HCT116 (cell line): ENCODE data around the gene ESR2. TPM values are rescaled to one million over a fixed set of nuclear protein-coding genes. Genes with fewer than 3 reads are reported as not detected.

Experiments
- ATAC-seq: fragments of 200-7000 bp; cut with Tn5 transposase; 2 replicates; pipeline ENCODE4 v1.9.1; 2020; ENCODE audit warnings: mild to moderate bottlenecking, moderate library complexity
- BruUV-seq: library from RNA; stranded (reverse); fragments of 400-500 nt; replicated peaks from 2 replicates; lab custom pipeline; 2021; lab: Mats Ljungman, UMichigan
- CTCF ChIA-PET: fragments of 300-600 bp; sonication (Branson Sonifier 250); formaldehyde crosslinking; loops from one replicate; lab custom pipeline; 2021; ENCODE audit warnings: antibody characterized with exemption; lab: Charles Lee
- POLR2A ChIA-PET: fragments of 300-600, 350-600 bp; sonication (Branson Sonifier 250); formaldehyde crosslinking; loops from one replicate; lab custom pipeline; 2021; ENCODE audit warnings: antibody characterized with exemption; lab: Charles Lee
- RAD21 ChIA-PET, 2 experiments: fragments of 300-600 bp; sonication (Branson Sonifier 250); formaldehyde crosslinking; loops; one replicate each; lab custom pipeline; 2023; ENCODE audit warnings: low total read pairs in 2 of 2; ENCODE audit not compliant: uncharacterized antibody in 2 of 2, unreplicated experiment in 2 of 2, low non-redundant PET in 1 of 2; lab: Charles Lee
- DNase-seq: peaks from one replicate; pipeline ENCODE4 v3.0.0-alpha.2; 2010; ENCODE audit warnings: low read depth, low spot score
- H2AFZ ChIP-seq: fragments of 200-600 bp; shearing (Covaris generic), sonication (generic); 2 replicates; pipeline ENCODE4 v1.6.1; 2017; ENCODE audit warnings: low read depth, mixed run types, mixed read lengths, antibody characterized with exemption, low read length; ENCODE audit not compliant: poor library complexity, severe bottlenecking
- H3K27ac ChIP-seq: 2 replicates; pipeline ENCODE4 v1.5.1; 2012; ENCODE audit warnings: low read depth, low read length
- H3K27me3 ChIP-seq: fragments of 200-600 bp; sonication (generic); 2 replicates; pipeline ENCODE4 v1.6.1; 2016; ENCODE audit warnings: mixed run types, low read length, mixed read lengths; ENCODE audit not compliant: insufficient read depth
- H3K36me3 ChIP-seq, 2 experiments: fragments of 200-500 bp in 1 of 2; fragments of 200-600 bp in 1 of 2; sonication (Bioruptor generic) in 1 of 2; sonication (generic) in 1 of 2; 2 replicates each; pipeline versions ENCODE4 v1.5.1 to v1.6.1; 2014 to 2016; ENCODE audit warnings: low read length in 2 of 2, inconsistent platforms in 1 of 2, mixed read lengths in 1 of 2, mixed run types in 1 of 2; ENCODE audit not compliant: insufficient read depth in 2 of 2, control insufficient read depth in 1 of 2
- H3K4me1 ChIP-seq, 2 experiments: fragments of 200-600 bp in 1 of 2; sonication (generic) in 1 of 2; 2 replicates each; pipeline versions ENCODE4 v1.5.1 to v1.6.1; 2012 to 2017; ENCODE audit warnings: low read length in 2 of 2, inconsistent platforms in 1 of 2, mild to moderate bottlenecking in 1 of 2, mixed read lengths in 1 of 2, mixed run types in 1 of 2, moderate library complexity in 1 of 2; ENCODE audit not compliant: insufficient read depth in 2 of 2, control insufficient read depth in 1 of 2
- H3K4me2 ChIP-seq: fragments of 200-600 bp; sonication (generic); 2 replicates; pipeline ENCODE4 v1.6.1; 2017; ENCODE audit warnings: mixed run types, low read length, mixed read lengths
- H3K4me3 ChIP-seq, 2 experiments: fragments of 200-600 bp in 1 of 2; sonication (generic) in 1 of 2; replicated peaks in 1 of 2; 2 replicates each; pipeline ENCODE4 v1.5.1; 2011 to 2016; ENCODE audit warnings: low read length in 2 of 2, control low read depth in 1 of 2, low read depth in 1 of 2, mild to moderate bottlenecking in 1 of 2, mixed read lengths in 1 of 2, mixed run types in 1 of 2
- H3K79me2 ChIP-seq: fragments of 200-600 bp; sonication (generic); 2 replicates; pipeline ENCODE4 v1.6.1; 2017; ENCODE audit warnings: mild to moderate bottlenecking, mixed run types, low read length, moderate library complexity, mixed read lengths; ENCODE audit not compliant: insufficient read depth
- H3K9ac ChIP-seq: fragments of 200-600 bp; sonication (generic); 2 replicates; pipeline ENCODE4 v1.6.1; 2016; ENCODE audit warnings: low read length, mixed read lengths
- H3K9me2 ChIP-seq: fragments of 200-600 bp; sonication (generic), shearing (Covaris generic); 2 replicates; pipeline ENCODE4 v1.6.1; 2017; ENCODE audit warnings: mixed run types, mild to moderate bottlenecking, moderate library complexity; ENCODE audit not compliant: insufficient read depth
- H3K9me3 ChIP-seq, 2 experiments: fragments of 200-500 bp in 1 of 2; fragments of 200-600 bp in 1 of 2; sonication (Bioruptor generic) in 1 of 2; sonication (generic) in 1 of 2; 2 replicates each; pipeline ENCODE4 v1.6.1; 2014 to 2017; ENCODE audit warnings: low read length in 2 of 2, mixed read lengths in 2 of 2, inconsistent platforms in 1 of 2, low read depth in 1 of 2, mild to moderate bottlenecking in 1 of 2, mixed run types in 1 of 2, moderate library complexity in 1 of 2; ENCODE audit not compliant: control insufficient read depth in 1 of 2, insufficient read depth in 1 of 2
- H4K20me1 ChIP-seq: fragments of 200-600 bp; sonication (generic), shearing (Covaris generic); 2 replicates; pipeline ENCODE4 v1.6.1; 2017; ENCODE audit warnings: mixed run types, mild to moderate bottlenecking, moderate library complexity; ENCODE audit not compliant: insufficient read depth
- CBX3 ChIP-seq: IDR thresholded peaks from 2 replicates; pipeline ENCODE4 v1.6.1; 2012; ENCODE audit warnings: low read depth
- CEBPB ChIP-seq: IDR thresholded peaks from 2 replicates; pipeline ENCODE4 v1.6.1; 2012; ENCODE audit warnings: low read depth
- EGR1 ChIP-seq: IDR thresholded peaks from 2 replicates; pipeline ENCODE4 v1.6.1; 2012; ENCODE audit warnings: low read depth
- ELF1 ChIP-seq: IDR thresholded peaks from 2 replicates; pipeline ENCODE4 v1.6.1; 2012; ENCODE audit warnings: low read depth, borderline replicate concordance
- EZH2 ChIP-seq: fragments of 200-600 bp; sonication (generic); IDR thresholded peaks from 2 replicates; pipeline ENCODE4 v1.6.1; 2017; ENCODE audit warnings: antibody characterized with exemption, mixed run types
- FOSL1 ChIP-seq: IDR thresholded peaks from 2 replicates; pipeline ENCODE4 v1.6.1; 2012; ENCODE audit warnings: low read depth
- JUND ChIP-seq: IDR thresholded peaks from 2 replicates; pipeline ENCODE4 v1.6.1; 2012
- POLR2A ChIP-seq: IDR thresholded peaks from 2 replicates; pipeline ENCODE4 v1.7.0; 2011; ENCODE audit warnings: borderline replicate concordance; ENCODE audit not compliant: insufficient read depth, insufficient read length; ENCODE audit errors: extremely low read depth
- POLR2AphosphoS5 ChIP-seq: IDR thresholded peaks from 2 replicates; pipeline ENCODE4 v1.6.1; 2011; ENCODE audit warnings: mild to moderate bottlenecking, low read depth, low read length, moderate library complexity
- RAD21 ChIP-seq: IDR thresholded peaks from 2 replicates; pipeline ENCODE4 v1.6.1; 2012; ENCODE audit warnings: low read depth, mild to moderate bottlenecking
- SIN3A ChIP-seq: IDR thresholded peaks from 2 replicates; pipeline ENCODE4 v1.6.1; 2012; ENCODE audit warnings: low read depth
- SRF ChIP-seq: IDR thresholded peaks from 2 replicates; pipeline ENCODE4 v1.6.1; 2012; ENCODE audit warnings: low read depth
- TCF7L2 ChIP-seq: IDR thresholded peaks from 2 replicates; pipeline ENCODE4 v1.7.0; 2011; ENCODE audit warnings: borderline replicate concordance, inconsistent platforms; ENCODE audit not compliant: insufficient read depth, insufficient read length; ENCODE audit errors: extremely low read depth
- YY1 ChIP-seq: IDR thresholded peaks from 2 replicates; pipeline ENCODE4 v1.6.1; 2011; ENCODE audit warnings: low read length, low read depth, moderate library complexity, mild to moderate bottlenecking; ENCODE audit not compliant: insufficient replicate concordance; ENCODE audit errors: extremely low read depth
- ZFX ChIP-seq: fragments of 450-650 bp; IDR thresholded peaks from 2 replicates; pipeline ENCODE4 v1.6.1; 2017
- intact Hi-C: fragments of 100-400 bp; cut with micrococcal nuclease; formaldehyde crosslinking; loops from 2 replicates; pipeline ENCODE4 v1.10.0; 2022
- total RNA-seq: library from RNA; stranded (reverse); gene quantifications from one replicate; pipeline ENCODE4 v1.2.1, GENCODE V29; 2021; ENCODE audit not compliant: unreplicated experiment
- TF ChIP-seq, protein P1 (sequence below): IDR thresholded peaks from 2 replicates; pipeline ENCODE4 v1.6.1; 2012; ENCODE audit warnings: low read depth
- TF ChIP-seq, protein P2 (sequence below): IDR thresholded peaks from 2 replicates; pipeline ENCODE4 v1.6.1; 2012
- TF ChIP-seq, protein P3 (sequence below): IDR thresholded peaks from 2 replicates; pipeline ENCODE4 v1.6.1; 2011; ENCODE audit warnings: mild to moderate bottlenecking, low read length, moderate library complexity; ENCODE audit not compliant: insufficient replicate concordance; ENCODE audit errors: extremely low read depth
- TF ChIP-seq, protein P4 (sequence below), 3 experiments: fragments of 200-600 bp in 1 of 3; sonication (generic) in 1 of 3; IDR thresholded peaks in 2 of 3; conservative IDR thresholded peaks in 1 of 3; 2 replicates each; pipeline ENCODE4 v1.5.1; 2012 to 2017; ENCODE audit warnings: low read depth in 2 of 3, low read length in 2 of 3, antibody characterized with exemption in 1 of 3, borderline replicate concordance in 1 of 3, control low read depth in 1 of 3, mild to moderate bottlenecking in 1 of 3, mixed read lengths in 1 of 3, mixed run types in 1 of 3, moderate library complexity in 1 of 3; ENCODE audit not compliant: insufficient read depth in 1 of 3

ESR2 gene
- total RNA-seq, 1 experiment from 2014 or later = 0.32 TPM

DNA sequence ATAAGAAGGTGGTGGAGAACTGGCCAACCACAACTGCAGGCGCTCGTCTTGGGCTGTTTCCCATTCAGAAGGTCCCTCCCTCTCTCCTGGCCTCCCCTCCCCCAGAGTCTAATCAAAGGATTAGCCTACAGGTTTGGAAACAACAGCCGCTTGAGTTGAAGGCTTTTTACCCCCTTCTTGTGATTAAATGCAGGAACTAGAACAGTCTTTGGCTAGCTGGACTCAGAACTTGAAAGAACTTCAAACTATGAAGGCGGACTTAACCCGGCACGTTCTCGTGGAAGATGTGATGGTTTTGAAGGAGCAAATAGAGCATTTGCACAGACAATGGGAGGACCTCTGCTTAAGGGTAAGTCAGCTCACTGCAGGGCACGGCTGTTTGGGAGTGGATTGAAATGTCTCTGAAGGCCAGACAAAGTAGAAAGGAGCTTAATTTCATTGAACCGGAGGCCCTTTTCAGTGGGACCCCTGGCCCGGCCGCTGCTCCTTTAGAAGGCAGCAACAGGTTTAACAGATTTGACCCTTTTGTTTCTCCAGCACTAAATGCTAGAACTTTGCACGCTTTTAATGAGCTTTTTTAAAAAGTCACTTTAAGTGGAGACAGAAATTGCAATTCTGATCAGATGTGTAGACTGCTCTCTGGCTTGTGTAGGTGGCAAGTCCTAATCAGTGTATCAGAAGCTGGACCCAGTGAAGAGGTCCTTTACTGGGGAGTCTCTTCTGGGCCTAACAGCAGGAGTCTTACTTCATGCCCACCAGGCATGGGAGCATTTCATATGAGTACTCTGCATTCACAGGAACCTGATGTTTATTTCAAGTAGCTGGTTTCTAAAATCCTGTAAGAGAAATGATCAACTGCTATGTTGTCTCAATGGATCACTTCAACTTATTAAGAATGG lies 107.7 kb downstream of the ESR2 start:
- no peaks in the 10 kb centered on the region for H3K4me1 ChIP-seq
- H3K9me2 ChIP-seq = no peaks in the 10 kb centered on the region
- H3K79me2 ChIP-seq = no peaks in the 10 kb centered on the region
- no peaks in the 10 kb centered on the region for H3K27me3 ChIP-seq
- H3K9ac ChIP-seq = no peak overlapping the region
- H3K27ac ChIP-seq = no peak overlapping the region
- RAD21 ChIA-PET = no interaction called here
- H3K36me3 ChIP-seq = no peaks in the 10 kb centered on the region
- no peak for DNase-seq
- H3K4me2 ChIP-seq = no peak overlapping the region
- ATAC-seq = no peak
- no peak overlapping the region for H2AFZ ChIP-seq
- POLR2A ChIA-PET = interaction anchor here (1.0 kb wide), 1 partner anchor 14 kb away, joined by 3 read pairs; no protein-coding TSS in a partner anchor
- BruUV-seq = no TSS peak
- TF ChIP-seq, protein P1, sequence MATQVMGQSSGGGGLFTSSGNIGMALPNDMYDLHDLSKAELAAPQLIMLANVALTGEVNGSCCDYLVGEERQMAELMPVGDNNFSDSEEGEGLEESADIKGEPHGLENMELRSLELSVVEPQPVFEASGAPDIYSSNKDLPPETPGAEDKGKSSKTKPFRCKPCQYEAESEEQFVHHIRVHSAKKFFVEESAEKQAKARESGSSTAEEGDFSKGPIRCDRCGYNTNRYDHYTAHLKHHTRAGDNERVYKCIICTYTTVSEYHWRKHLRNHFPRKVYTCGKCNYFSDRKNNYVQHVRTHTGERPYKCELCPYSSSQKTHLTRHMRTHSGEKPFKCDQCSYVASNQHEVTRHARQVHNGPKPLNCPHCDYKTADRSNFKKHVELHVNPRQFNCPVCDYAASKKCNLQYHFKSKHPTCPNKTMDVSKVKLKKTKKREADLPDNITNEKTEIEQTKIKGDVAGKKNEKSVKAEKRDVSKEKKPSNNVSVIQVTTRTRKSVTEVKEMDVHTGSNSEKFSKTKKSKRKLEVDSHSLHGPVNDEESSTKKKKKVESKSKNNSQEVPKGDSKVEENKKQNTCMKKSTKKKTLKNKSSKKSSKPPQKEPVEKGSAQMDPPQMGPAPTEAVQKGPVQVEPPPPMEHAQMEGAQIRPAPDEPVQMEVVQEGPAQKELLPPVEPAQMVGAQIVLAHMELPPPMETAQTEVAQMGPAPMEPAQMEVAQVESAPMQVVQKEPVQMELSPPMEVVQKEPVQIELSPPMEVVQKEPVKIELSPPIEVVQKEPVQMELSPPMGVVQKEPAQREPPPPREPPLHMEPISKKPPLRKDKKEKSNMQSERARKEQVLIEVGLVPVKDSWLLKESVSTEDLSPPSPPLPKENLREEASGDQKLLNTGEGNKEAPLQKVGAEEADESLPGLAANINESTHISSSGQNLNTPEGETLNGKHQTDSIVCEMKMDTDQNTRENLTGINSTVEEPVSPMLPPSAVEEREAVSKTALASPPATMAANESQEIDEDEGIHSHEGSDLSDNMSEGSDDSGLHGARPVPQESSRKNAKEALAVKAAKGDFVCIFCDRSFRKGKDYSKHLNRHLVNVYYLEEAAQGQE = no peak
- TF ChIP-seq JUND (no peak), ZFX (no peak), EZH2 (no peak), CBX3 (no peak), EGR1 (no peak), SIN3A (no peak), CEBPB (no peak), TCF7L2 (no peak), SRF (no peak), ELF1 (no peak), POLR2A (no peak), YY1 (no peak), POLR2AphosphoS5 (no peak), FOSL1 (no peak), RAD21 (no peak)
- TF ChIP-seq, protein P2, sequence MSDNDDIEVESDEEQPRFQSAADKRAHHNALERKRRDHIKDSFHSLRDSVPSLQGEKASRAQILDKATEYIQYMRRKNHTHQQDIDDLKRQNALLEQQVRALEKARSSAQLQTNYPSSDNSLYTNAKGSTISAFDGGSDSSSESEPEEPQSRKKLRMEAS = no peak
- TF ChIP-seq, protein P3, sequence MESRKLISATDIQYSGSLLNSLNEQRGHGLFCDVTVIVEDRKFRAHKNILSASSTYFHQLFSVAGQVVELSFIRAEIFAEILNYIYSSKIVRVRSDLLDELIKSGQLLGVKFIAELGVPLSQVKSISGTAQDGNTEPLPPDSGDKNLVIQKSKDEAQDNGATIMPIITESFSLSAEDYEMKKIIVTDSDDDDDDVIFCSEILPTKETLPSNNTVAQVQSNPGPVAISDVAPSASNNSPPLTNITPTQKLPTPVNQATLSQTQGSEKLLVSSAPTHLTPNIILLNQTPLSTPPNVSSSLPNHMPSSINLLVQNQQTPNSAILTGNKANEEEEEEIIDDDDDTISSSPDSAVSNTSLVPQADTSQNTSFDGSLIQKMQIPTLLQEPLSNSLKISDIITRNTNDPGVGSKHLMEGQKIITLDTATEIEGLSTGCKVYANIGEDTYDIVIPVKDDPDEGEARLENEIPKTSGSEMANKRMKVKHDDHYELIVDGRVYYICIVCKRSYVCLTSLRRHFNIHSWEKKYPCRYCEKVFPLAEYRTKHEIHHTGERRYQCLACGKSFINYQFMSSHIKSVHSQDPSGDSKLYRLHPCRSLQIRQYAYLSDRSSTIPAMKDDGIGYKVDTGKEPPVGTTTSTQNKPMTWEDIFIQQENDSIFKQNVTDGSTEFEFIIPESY = no peak
- TF ChIP-seq, protein P4, sequence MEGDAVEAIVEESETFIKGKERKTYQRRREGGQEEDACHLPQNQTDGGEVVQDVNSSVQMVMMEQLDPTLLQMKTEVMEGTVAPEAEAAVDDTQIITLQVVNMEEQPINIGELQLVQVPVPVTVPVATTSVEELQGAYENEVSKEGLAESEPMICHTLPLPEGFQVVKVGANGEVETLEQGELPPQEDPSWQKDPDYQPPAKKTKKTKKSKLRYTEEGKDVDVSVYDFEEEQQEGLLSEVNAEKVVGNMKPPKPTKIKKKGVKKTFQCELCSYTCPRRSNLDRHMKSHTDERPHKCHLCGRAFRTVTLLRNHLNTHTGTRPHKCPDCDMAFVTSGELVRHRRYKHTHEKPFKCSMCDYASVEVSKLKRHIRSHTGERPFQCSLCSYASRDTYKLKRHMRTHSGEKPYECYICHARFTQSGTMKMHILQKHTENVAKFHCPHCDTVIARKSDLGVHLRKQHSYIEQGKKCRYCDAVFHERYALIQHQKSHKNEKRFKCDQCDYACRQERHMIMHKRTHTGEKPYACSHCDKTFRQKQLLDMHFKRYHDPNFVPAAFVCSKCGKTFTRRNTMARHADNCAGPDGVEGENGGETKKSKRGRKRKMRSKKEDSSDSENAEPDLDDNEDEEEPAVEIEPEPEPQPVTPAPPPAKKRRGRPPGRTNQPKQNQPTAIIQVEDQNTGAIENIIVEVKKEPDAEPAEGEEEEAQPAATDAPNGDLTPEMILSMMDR (IDR thresholded peaks at IDR 0.05 in 2 of 3, conservative IDR thresholded peaks at IDR 0.05 in 1 of 3; ENCODE audit: borderline replicate concordance in 1 of 3, insufficient read depth in 1 of 3, low read depth in 2 of 3, low read length in 2 of 3) = no peak
- CTCF ChIA-PET = no interaction called here
- intact Hi-C loops = loop anchor here (5.0 kb wide), 1 partner anchor 59 kb away; no protein-coding TSS in a partner anchor
- H3K9me3 ChIP-seq = no peaks in the 10 kb centered on the region
- H3K4me3 ChIP-seq = no peak overlapping the region
- no peaks in the 10 kb centered on the region for H4K20me1 ChIP-seq
